Right lobe of liver (tissue), 6 donors: ENCODE results near the gene UGT1A4. TPM values are rescaled to one million over a fixed set of nuclear protein-coding genes. Genes with fewer than 3 reads are reported as not detected.

Source experiments
- ATAC-seq, 4 donors: fragments of 200-7000 bp; cut with Tn5 transposase; one replicate each; pipeline ENCODE4 v1.9.1; 2020; ENCODE audit warnings: mild to moderate bottlenecking in 4 of 4, moderate library complexity in 4 of 4
- DNase-seq, 3 donors: peaks; one replicate each; pipeline ENCODE4 v3.0.0-alpha.2; 2020
- H3K27ac ChIP-seq, 3 donors: fragments of 200-600 bp; one replicate each; pipeline ENCODE4 v1.8.0; 2022
- H3K27me3 ChIP-seq, 2 donors: fragments of 200-600 bp; one replicate each; pipeline ENCODE4 v1.8.0; 2022
- H3K36me3 ChIP-seq, 4 donors: fragments of 200-600 bp; sonication (generic) in 1 of 4; one replicate each; pipeline versions ENCODE4 v1.5.1 to v1.8.0; 2017 to 2022; ENCODE audit warnings: control low read depth in 1 of 4
- H3K4me1 ChIP-seq, 4 donors: fragments of 200-600 bp; sonication (generic) in 1 of 4; one replicate each; pipeline versions ENCODE4 v1.5.1 to v1.8.0; 2017 to 2022; ENCODE audit warnings: control low read depth in 1 of 4
- H3K4me3 ChIP-seq, 3 donors: fragments of 200-600 bp; one replicate each; pipeline ENCODE4 v1.8.0; 2022
- H3K9me3 ChIP-seq, 4 donors: fragments of 200-600 bp; sonication (generic) in 1 of 4; one replicate each; pipeline versions ENCODE4 v1.5.1 to v1.8.0; 2017 to 2022; ENCODE audit warnings: control low read depth in 1 of 4
- CTCF ChIP-seq, 4 donors: fragments of 200-600 bp in 3 of 4; fragments of 450-650 bp in 1 of 4; IDR thresholded peaks; one replicate each; pipeline versions ENCODE4 v1.5.1 to v1.8.0; 2016 to 2022; ENCODE audit warnings: antibody characterized with exemption in 4 of 4, mild to moderate bottlenecking in 2 of 4
- POLR2A ChIP-seq: fragments of 450-650 bp; IDR thresholded peaks from one replicate; pipeline ENCODE4 v1.6.1; 2017; ENCODE audit warnings: antibody characterized with exemption, mild to moderate bottlenecking
- WGBS: methylation state at CpG from one replicate; pipeline ENCODE4 v1.1.6; 2018; ENCODE audit warnings: low coverage, low lambda C conversion rate; ENCODE audit not compliant: insufficient coverage; ENCODE audit errors: missing lambda C conversion rate; 5-methylcytosine and 5-hydroxymethylcytosine counted together
- intact Hi-C, 2 donors: fragments of 100-400 bp; cut with DNase I; formaldehyde crosslinking; loops; one replicate each; pipeline versions ENCODE4 v1.11.2 to v1.14.1; 2022
- total RNA-seq, 6 experiments: library from RNA; depleted of rRNA in 2 of 6; stranded (reverse); fragments of >200 nt in 2 of 6; fragmentation: NEBNext Ultra II Directional in 3 of 6; extraction: Animal tissue kit (Norgen Biotek cat#: 25700) in 3 of 6; gene quantifications; one replicate each; pipeline versions ENCODE4 v1.1.0 to v1.2.4, GENCODE V29; 2016 to 2023
- donor health status: DM: no; HTN: yes; CAD: no.
- donor health status: DM: no; HTN: no; CAD: no.
- donor health status: DM: no; HTN: no; CAD: no.
- donor health status: DM: no; HTN: yes; CAD: no.
- donor health status: DM: no; HTN: yes; CAD: no.

Gene UGT1A4
- total RNA-seq, 6 experiments from 2014 or later = 98.7 to 1,011 (median 214) TPM

- DNase-seq (peak in 2 of 3 donors; percentile 58 to 83), ATAC-seq (peak; percentile 6 to 58 (median 42))
- Histone ChIP-seq H3K27me3 (no peaks in the 10 kb centered on the region), H3K9me3 (no peaks in the 10 kb centered on the region), H3K4me1 (peaks cover 0 to 41% (median 16%) of the 10 kb centered on the region in 4 donors), H3K36me3 (peaks cover 0 to 2% (median 0%) of the 10 kb centered on the region in 4 donors), H3K4me3 (peak within 1 kb of the TSS; percentile 12 to 69 (median 69)), H3K27ac (peak within 1 kb of the TSS; percentile 80 to 92 (median 91))
- TF ChIP-seq CTCF (IDR thresholded peaks at IDR 0.05) (no peak), POLR2A (peak; percentile 66)
- WGBS = 36% methylated on average over 6 of the region's 6 CpGs
- intact Hi-C loops = loop anchor here in 1 of 2 donors (5.0 kb wide), 1 partner anchor 43 kb away; the partner anchor contains the start of gene UGT1A4
These were observed 41.5 kb downstream of the UGT1A4 start, which contains the start of gene UGT1A1 for GRCh38 chr2:233760043-233760442. Gene UGT1A1, plus strand, starts transcription at chr2:233760270. Its CDS starts 18 bp downstream, at chr2:233760288.

DNA sequence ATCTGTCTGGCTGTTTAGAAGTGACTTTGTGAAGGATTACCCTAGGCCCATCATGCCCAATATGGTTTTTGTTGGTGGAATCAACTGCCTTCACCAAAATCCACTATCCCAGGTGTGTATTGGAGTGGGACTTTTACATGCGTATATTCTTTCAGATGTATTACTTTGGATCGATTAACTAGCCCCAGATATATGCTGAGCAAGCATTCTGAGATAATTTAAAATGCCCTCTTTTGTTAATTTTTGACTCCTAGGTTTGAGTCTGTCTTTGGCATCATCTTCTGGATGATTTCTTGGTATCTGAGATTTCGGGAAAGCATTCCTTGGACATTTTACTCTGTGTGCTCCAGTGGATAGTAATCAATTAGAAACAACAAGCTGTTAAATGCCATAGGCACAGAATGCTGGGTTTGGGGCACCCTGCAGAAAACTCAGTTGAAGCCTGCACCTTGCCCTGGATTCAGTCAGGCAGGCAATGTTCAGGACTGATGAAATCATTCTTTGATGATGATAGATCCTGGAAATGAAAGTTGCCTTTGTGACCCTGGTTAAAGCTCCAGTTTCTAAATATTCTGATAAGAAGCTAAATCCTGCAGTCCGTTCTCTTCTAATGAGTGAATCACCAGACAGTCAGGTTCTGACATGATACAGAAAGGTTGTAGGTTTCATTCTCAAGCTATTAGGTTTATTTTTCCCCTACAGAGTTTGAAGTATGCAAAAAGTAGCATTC is 42.7 kb downstream of the UGT1A4 start:
- ATAC-seq = peak; percentile 8 to 58 (median 48)
- intact Hi-C loops = loop anchor here in 1 of 2 donors (5.0 kb wide), 1 partner anchor 44 kb away; the partner anchor contains the start of gene UGT1A4
- Histone ChIP-seq H3K9me3 (no peaks in the 10 kb centered on the region), H3K4me3 (peak overlapping the region; percentile 29 to 69 (median 69)), H3K4me1 (peaks cover 0 to 36% (median 17%) of the 10 kb centered on the region in 4 donors), H3K36me3 (no peaks in the 10 kb centered on the region), H3K27ac (peak overlapping the region; percentile 80 to 92 (median 91)), H3K27me3 (no peaks in the 10 kb centered on the region)
- DNase-seq = peak in 1 of 3 donors; percentile 72
- TF ChIP-seq POLR2A = peak; percentile 90
- no peak for TF ChIP-seq CTCF (IDR thresholded peaks at IDR 0.05)
- WGBS = 25% methylated on average over 4 of the region's 4 CpGs

DNA sequence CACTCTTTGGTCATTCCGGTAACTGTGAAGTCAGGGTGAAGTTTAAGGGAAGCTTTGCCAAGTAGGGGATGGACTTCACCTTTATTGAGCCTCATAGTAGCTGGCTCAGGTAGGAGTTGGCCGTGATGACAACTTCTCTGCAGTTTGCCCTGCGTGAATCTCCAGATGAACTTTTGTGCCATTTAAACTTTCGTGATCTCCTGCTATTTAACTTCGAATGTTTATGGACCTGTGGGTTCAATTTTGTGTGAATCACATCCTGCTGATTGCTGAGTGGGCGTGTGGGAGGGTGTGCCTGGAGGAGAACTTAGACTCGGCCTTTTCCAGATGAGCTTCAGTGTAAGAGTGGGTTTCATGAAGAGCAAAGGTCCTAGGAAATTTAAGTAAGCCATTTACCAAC is 45.7 kb downstream of the UGT1A4 start:
- 13% methylated on average over 6 of the region's 7 CpGs for WGBS
- peak; percentile 47 to 82 (median 72) for ATAC-seq
- H3K4me3 ChIP-seq = peak overlapping the region in 2 of 3 donors; percentile 69
- DNase-seq = peak; percentile 63 to 84 (median 73)
- H3K4me1 ChIP-seq = peaks cover 0 to 14% (median 6%) of the 10 kb centered on the region in 4 donors
- no peaks in the 10 kb centered on the region for H3K27me3 ChIP-seq
- TF ChIP-seq CTCF (IDR thresholded peaks at IDR 0.05) (no peak), POLR2A (peak; percentile 40)
- peak overlapping the region; percentile 55 to 92 (median 91) for H3K27ac ChIP-seq
- peaks cover 0 to 29% (median 8%) of the 10 kb centered on the region in 4 donors for H3K36me3 ChIP-seq
- no peaks in the 10 kb centered on the region for H3K9me3 ChIP-seq
- intact Hi-C loops = loop anchor here in 1 of 2 donors (5.0 kb wide), 1 partner anchor 47 kb away; the partner anchor contains the start of gene UGT1A4

DNA sequence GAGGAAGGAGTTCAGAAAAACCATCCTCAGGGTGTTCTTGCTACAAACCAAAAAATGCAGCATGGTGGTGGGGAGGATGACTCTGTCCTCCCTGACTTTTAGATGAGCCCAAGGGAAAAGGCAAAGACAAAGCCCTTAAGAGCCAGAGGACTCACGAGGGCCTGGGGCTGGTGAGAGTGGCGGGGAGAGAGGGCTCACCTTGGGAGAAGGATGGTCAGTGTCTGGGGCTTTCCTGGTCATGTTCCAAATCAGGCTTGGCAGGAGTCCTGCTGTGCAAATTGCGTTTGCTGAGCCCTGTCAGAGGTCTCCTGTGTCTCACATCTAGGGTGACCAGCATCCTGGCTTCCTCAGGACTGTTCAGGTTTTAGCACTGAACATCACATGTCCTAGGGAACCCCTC is 46.2 kb downstream of the UGT1A4 start:
- ATAC-seq (peak in 3 of 4 donors; percentile 0 to 1 (median 1)), DNase-seq (peak in 1 of 3 donors; percentile 70)
- TF ChIP-seq CTCF (IDR thresholded peaks at IDR 0.05) = no peak
- TF ChIP-seq POLR2A = no peak
- intact Hi-C loops = loop anchor here in 1 of 2 donors (5.0 kb wide), 1 partner anchor 47 kb away; the partner anchor contains the start of gene UGT1A4
- 27% methylated on average over 2 of the region's 3 CpGs for WGBS
- peaks cover 0 to 10% (median 5%) of the 10 kb centered on the region in 4 donors for H3K4me1 ChIP-seq
- peak overlapping the region; percentile 55 to 92 (median 56) for H3K27ac ChIP-seq
- peaks cover 0 to 34% (median 10%) of the 10 kb centered on the region in 4 donors for H3K36me3 ChIP-seq
- H3K9me3 ChIP-seq = no peaks in the 10 kb centered on the region
- no peaks in the 10 kb centered on the region for H3K27me3 ChIP-seq
- peak overlapping the region in 2 of 3 donors; percentile 29 to 69 for H3K4me3 ChIP-seq
